ENCODE data around the gene RAN.
A peak's percentile ranks its signal among the peaks of the same experiment; 100 is the strongest.
"Not testable (repeated sequence)": the region's sequence is repeated elsewhere in the genome, so short reads cannot be mapped to it uniquely, and the experiment has no call there.

RAN gene

DNA sequence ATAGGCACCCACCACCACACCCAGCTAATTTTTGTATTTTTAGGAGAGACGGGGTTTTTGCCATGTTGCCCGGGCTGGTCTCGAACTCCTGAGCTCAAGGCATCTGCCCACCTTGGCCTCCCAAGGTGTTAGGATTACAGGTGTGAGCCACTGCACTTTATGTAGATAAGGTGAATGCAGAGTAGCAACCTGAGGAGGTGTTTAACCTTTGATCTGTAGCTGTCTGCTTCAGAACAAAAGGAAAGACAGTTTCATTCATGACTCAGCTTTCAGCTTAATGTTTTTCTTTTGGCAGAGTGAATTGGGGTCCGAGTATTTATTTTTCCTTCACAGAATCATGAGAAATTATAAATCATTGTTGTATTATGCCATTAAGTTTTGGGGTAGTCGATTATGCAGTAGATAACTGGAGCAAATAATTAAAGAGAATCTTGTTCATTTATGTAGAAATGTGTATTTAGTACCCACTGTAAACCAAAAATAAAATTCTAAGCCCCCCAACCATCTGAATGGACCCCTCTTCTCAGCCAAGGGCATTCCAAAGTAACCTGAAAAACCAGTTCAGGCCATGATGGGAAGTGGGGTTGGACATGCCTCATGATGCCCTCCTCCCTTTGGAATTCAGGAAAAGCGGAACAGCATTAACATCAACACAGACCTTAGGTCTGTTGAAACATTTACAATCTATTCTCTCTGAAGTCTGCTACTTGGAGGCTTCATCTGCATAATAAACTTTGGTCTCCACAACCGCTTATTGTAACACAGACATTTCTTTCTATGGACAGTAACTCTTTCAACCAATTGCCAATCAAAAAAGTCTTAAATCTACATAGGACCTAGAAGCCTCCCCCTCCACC is 22.1 kb upstream of the RAN start:
- DNase-seq = no peak

DNA sequence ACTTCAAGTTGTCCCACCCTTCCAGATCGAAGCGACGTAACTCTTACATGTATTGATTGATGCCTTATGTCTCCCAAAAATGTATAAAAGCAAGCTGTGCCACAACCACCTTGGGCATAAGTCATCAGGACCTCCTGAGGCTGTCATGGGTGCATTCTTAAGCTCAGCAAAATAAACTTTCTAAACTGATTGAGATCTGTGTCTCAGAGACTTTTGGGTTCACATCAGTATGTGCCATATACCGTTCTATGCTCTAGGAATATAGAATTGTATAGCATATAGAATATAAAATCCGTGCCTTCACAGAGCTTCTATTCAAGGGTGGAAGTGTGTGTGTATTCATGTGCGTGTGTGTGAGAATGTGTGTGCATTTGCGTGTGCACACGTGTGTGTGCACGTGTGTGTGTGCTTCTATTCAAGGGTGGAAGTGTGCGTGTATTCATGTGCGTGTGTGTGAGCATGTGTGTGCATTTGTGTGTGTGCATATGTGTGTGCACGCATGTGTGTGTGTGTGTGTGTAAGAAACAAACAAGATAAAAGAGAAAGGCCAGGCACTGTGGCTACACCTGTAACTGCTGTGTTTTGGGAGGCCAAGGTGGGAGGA is 21.3 kb upstream of the RAN start:
- no peak for DNase-seq

DNA sequence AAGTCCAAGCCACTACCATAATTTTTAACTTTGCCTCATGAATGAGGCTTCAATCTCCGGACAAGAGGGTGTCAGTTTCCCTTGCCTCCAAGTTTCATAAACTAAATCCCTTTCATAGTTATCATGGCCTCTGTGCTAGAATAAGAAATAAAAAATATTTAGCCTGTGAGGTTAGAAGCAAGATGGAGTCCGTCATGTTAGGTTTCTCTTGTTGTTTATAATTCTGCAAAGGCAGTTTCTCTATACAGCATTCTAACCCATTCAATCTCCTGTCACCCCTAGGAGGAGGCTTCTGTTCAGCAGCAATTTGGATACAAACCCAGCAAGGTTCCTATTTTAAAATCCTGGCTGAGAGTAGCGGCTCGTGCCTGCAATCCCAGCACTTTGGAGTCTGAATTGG is 15.8 kb upstream of the RAN start:
- no peak for DNase-seq

DNA sequence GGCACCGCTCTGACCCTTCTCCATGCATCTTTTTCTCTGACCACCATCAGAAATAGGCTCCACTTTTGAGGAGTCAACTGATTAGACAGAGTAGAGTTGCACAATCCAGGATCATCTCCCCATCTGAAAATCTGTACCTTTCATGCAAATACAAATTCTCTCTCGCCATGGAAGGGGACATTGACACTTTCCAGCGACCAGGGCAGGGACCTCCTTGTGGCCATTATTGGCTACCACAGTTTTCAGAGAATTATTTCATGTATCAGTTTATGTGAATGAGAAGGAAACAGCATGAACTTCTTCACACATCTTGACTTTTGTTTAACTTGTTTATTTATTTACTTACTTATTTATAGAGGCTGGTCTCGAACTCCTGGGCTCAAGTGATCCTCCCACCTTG is 13.8 kb upstream of the RAN start:
- no peak for DNase-seq

DNA sequence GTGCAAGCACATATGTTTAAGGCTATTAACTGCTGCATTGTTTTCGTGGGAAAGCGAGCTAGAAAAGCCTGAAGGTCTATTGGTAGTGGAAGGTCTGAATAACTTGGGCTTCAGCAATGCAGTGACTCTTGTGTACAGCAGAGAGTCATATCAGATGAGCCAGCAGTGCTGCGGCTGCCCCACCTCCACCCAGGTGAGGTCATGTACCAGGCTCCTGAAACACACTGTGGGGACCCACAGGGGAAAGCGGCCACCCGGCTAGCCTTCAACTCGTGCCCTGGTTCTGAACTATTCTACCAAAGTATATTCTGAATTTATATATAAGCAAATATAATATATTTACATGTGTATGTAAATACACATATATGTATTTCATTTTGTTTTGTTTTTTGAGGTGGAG is 12.7 kb upstream of the RAN start:
- DNase-seq = no peak

DNA sequence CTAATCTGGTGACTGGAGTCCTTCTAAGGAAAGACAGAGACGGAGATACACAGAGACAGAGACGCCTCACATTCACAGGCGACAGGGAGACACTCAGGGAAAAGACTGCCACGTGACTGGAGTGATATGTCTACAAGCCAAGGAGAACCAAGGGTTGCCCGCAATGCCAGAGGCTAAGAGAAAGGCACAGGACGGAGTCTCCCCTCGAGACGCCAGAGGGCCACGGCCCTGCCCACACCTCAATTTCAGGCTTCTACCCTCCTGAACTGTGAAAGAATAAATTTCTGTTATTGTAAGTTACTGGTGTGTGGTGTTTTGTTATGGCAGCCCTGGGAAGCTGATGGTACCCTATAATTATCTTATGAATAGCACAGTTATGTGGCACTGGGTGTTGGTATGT is 11.6 kb upstream of the RAN start:
- DNase-seq = no peak

DNA sequence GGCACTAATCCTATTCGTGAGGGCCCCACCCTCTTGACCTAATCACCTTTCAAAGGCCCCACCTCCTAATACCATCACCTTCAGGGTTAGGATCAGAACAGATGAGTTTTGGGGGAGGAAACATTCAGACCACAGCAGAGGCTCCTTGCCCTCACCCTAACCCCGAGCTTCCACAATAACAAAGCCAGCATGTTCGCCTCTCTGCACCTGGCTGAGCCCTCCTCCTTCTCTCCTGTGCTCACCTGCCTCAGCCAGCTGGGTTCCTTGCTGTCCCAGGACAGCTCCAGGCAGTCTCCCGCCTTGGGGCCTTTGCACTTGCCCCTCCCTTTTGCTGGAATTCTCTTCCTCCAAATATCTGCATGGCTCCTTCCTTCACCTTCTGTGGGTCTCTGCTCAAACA is 9.7 kb upstream of the RAN start:
- DNase-seq = no peak

DNA sequence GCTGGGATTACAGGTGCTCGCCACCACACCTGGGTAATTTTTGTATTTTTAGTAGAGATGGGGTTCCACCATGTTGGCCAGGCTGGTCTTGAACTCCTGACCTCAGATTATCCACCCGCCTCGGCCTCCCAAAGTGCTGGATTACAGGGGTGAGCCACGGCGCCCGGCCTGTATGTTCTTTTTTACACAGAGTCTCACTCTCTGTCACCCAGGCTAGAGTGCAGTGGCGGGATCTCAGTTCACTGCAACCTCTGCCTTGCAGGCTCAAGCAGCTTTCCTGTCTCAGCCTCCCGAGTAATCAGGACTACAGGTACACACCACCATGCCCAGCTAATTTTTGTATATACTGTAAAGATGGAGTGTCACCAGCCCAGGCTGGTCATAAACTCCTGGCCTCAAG is 9.1 kb upstream of the RAN start:
- DNase-seq = not testable (repeated sequence)

DNA sequence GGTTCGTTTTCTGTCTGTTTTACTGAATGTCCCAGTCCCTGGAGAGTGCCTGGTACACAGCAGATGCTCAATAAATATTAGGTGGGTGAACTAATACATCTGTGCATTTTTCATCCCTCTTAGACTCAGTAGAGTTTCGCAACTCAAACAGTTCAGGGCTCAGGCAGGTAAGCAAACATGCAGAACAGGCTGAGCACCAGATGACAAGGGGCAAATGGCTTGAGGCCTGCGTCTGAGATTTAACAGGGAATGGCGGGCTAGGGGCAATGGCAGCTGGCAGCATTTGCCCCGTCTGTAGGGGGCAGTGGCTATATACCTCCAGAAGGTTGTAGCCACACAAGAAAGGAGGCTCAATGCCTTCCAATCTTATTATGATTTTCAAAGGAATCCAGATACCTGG is 8.6 kb upstream of the RAN start:
- DNase-seq = no peak

DNA sequence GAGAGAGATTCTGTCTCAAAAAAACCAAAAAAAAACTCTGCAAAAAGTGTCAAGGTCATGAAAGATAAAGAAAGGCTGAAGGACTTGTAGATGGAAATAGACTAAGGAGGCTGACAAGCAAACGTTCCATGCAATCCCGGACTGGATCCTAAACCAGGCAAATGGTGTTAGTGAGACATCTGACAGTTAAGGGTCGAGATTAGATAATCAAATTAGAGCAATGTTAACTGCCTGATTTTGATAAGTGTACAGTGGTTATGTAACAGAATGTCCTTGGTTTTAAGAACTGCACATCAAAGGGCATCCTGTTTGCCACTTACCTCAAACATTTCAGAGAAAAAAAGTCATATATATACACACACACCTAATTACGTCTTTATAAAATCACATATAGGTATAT is 3.5 kb upstream of the RAN start:
- no peak for DNase-seq

DNA sequence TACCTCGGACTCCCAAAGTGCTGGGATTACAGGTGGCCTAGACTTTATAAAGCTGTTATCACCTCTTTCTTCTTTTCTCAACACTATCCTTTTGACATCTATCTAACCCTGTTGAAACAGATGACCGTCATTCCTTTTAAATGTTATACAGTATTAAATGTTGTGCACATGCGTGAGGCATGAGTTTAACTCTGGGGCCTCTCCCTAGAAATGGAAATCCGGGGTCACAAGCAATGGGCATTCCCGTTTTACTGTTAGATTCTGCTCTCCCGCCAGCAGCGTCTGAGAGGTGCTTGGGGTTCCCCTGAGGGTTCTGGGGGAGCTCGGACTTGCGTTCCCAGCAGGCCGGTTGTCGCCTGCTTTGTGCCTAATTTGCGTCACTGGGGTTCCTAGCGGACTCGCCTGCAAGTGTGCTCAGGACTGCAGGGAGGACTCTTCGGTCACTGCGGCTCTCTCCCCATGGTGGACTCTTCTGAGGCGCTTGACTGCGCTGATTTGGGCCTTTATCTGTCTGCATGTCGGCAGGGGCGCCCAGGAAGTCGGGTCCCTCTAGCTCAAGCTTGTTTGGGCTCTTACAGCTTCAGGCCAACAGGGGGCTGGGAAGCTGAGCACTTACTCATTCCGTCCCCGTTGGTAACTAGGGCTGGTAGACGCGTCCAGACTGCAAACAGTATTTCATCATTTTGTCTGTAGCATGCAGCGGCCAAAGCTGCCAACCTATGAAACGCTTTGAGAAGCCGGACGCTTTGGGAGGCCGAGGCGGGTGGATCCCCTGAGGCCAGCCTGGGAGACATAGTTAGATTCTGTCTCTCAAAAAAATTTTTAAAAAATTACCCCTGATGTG is 1.2 kb upstream of the RAN start:
- peak; percentile 74 for DNase-seq

DNA sequence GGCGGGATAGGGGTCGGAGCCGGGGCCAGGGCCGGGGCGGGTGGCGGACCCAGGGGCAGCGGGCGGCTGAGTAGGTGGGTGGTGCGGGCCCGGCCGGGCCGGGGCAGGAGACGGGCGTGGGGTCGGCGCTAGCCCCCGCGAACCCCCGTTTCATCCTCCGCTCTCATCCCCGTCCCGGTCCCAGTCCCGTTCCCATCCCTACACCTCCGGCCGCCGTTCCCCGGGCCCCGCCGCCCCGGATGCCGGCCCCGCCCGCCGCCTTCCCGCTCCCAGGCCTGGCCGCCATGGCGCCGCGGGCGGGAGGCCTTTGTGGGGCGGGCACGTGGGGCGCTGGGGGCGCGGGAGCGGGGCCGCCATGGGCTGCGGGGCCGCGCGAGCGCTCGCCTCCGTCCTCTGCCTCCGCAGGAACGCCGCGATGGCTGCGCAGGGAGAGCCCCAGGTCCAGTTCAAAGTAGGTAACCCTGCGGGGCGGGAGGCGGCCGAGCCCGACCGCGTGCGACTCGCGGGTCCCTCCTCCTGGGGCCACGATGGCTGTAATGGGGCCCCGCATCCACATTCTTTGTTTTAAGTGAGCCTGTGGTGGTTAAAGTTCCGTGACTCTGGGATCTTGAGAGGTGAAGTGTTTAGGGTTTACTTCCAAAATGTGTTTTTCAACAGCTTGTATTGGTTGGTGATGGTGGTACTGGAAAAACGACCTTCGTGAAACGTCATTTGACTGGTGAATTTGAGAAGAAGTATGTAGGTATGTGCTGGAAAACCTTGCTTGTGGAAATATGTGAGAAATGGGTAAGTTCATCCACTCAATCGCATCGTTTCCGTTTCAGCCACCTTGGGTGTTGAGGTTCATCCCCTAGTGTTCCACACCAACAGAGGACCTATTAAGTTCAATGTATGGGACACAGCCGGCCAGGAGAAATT is 572 bp downstream of the RAN start:
- DNase-seq = peak; percentile 52

DNA sequence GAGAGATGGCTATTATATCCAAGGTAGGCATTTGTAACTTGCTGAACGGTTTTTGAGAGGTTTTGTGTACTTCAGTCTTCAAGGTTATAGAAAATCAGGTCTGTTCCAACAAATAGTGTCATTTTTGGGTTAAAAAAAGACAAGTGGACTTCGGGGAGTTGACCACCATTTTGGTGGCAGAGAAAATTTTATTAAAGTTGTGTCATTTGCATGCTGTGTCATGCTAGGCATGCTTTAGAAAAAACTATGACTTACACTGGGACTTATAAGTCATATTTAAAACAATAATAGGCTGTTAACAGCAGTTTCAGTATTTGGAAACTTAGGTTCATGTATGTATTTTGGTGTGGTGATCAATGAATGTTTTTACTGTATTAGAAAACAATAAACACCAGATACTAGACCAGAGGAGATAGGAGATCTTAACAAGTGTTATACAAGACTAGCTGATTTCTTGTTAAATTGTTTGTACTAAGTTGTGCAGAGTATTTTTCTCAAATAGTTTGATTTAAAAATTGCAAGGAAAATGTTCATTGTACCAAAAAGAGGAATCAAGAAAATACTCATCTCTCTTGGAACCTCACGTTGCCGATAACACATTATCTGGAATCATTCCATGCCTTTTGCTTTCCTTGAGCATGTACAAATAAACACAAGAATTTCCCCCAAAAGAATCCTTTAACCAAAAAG is 1.4 kb downstream of the RAN start:
- DNase-seq = no peak

DNA sequence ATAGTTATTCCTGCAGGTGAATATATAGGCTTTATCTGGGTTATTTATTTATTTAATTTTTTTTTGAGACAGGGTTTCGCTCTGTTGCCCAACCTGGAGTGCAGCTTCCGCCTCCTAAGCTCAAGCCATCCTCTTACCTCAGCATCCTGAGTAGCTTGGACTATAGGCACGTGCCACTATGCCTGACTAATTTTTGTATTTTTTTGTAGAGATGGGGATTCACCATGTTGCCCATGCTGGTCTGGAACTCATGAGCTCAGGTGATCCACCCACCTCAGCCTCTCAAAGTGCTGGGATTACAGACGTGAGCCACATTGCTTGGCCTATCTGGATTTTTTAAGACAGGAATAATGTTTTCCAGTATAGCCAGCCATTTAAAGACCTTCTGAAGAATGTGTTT is 2.0 kb downstream of the RAN start:
- DNase-seq = no peak

DNA sequence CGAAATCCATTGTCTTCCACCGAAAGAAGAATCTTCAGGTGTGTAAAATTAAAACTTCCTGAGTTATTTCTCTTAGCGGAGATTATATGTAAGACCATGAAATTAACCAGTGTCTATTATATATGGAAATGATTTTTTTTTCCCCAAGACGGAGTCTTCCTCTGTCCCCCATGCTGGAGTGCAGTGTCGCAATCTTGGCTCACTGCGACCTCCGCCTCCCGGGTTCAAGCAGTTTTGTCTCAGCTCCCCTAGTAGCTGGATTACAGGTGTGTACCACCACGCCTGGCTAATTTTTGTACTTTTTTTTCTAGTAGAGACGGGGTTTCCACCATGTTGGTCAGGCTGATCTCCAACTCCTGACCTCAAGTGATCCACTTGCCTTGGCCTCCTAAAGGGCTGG is 2.8 kb downstream of the RAN start:
- no peak for DNase-seq

DNA sequence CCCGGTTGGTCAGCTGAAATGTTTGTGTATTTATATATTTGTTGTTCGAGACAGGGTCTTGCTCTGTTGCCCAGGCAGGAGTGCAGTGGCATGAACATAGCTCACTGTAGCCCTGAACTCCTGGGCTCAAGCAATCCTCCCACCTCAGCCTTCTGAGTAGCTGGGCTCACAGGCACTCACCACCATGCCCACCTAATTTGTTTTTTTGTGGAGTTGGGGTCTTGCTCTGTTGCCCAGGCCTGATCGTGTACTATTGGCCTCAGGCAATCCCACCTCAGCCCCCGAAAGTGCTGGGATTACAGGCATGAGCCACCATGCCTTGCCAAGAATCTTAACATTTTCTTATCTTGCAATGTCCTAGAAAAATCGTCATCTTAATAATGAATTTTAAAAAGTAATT is 3.3 kb downstream of the RAN start:
- no peak for DNase-seq

DNA sequence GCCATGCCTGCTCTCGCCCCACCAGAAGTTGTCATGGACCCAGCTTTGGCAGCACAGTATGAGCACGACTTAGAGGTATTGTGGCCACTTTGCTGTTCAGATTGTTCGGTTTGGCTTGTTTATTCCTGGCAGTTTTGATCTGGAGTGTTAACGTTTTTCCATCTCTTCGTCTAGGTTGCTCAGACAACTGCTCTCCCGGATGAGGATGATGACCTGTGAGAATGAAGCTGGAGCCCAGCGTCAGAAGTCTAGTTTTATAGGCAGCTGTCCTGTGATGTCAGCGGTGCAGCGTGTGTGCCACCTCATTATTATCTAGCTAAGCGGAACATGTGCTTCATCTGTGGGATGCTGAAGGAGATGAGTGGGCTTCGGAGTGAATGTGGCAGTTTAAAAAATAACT is 3.8 kb downstream of the RAN start:
- not testable (repeated sequence) for DNase-seq

DNA sequence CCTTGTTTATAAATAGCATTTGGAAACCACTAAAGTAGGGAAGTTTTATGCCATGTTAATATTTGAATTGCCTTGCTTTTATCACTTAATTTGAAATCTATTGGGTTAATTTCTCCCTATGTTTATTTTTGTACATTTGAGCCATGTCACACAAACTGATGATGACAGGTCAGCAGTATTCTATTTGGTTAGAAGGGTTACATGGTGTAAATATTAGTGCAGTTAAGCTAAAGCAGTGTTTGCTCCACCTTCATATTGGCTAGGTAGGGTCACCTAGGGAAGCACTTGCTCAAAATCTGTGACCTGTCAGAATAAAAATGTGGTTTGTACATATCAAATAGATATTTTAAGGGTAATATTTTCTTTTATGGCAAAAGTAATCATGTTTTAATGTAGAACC is 4.4 kb downstream of the RAN start:
- DNase-seq = no peak

DNA sequence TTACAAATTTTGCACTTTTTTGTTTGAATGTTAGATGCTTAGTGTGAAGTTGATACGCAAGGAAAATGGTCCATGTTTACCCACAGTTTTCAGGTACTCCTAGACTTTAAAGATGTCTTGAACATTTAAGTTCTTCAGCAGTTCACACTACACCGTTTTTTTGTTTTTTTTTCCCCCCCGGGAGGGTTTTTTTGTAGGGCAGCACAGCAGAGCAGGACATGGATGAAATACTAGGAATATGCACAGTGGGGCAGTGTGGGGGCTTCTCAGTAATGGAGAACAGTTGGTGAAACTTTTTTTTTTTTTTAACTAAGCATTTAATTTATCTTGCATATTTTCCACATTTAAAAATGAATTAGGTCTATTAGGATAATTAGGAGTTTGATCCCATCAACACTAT is 4.9 kb downstream of the RAN start:
- DNase-seq = no peak

DNA sequence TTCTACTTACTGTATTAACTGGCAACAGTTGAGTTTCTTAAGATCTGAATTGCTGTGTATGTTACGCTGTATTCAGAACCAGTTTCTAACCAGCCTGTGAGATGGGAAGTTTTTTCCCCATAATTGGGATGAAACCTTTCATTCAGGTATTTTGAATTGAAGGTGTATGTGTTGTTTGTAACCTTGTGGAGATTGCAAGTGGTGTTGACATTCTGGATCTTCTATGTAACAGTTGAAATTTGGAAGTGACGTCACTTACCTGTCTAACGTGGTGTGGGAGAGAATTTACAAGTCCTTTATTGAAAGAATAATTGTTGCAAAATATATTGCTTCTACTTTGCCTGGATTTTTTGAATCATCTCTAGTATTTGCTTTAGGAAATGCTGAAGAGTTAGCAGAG is 5.5 kb downstream of the RAN start:
- no peak for DNase-seq

DNA sequence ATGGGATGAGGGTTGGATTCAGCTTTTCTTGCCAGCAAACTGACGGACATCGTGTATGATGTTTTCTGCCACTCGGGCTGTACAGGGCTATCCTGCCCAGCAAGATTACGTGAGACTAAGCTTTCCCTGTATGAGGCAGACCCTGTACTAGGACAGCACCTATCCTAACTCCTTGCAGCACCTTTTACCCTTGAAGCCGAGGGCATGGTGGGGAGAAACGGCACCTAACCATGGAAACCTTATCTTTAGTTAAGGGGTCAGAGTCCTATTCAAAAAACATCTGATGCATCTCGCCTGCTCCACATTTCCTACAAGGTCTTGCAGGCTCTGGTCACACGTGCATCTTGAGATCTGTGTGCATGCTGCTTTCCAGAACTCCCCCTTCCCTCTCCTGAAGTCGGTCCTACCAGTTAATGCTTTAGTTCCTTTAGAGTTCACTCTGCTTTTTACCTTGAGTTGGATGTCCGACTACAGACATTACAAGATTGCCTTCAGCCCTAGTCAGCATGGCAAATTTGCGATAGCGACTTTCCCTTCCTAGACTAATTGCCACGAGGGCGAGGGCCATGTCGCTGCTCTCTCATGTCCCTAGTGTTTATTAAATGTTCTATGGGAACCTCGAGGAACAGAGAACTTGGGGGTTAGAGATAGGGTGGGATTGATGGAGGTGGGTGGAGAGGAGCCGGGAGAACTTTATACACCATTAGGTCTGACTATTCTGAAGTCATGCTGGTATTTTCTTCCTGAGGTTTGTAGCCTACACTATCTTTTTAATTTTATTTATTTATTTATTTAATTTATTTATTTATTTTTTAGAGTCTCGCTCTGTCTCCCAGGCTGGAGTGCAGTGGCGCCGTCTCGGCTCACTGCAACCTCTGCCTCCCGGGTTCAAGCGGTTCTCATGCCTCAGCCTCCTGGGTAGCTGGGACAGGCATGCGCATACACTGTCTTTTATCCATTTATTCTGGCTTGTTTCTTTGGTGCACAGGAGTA is 6.6 kb downstream of the RAN start:
- DNase-seq = no peak

All from femur (tissue), 1 donor.